ENCODE results near the gene ROBO2. TPM values are rescaled to one million over a fixed set of nuclear protein-coding genes. Genes with fewer than 3 reads are reported as not detected.
A peak's percentile ranks its signal among the peaks of the same experiment; 100 is the strongest.

Gene ROBO2
- polyA plus RNA-seq, 10 donors, result 3.3 to 21.8 (median 5.6) TPM

GRCh38 chr3:77254967-77255831 is 215.3 kb downstream of the ROBO2 start:
- DNase-seq, result peak; percentile 39 to 75 (median 70)

GRCh38 chr3:77256584-77257503 is 216.9 kb downstream of the ROBO2 start:
- DNase-seq, result no peak

- no peak for DNase-seq
These were observed 219.8 kb downstream of the ROBO2 start for GRCh38 chr3:77259694-77260093.

- DNase-seq, result peak in 2 of 3 donors; percentile 37 to 67
These were observed 222.5 kb downstream of the ROBO2 start for GRCh38 chr3:77262361-77262760.

- no peak for DNase-seq
These were observed 227.7 kb downstream of the ROBO2 start for GRCh38 chr3:77267589-77267988.

- DNase-seq, result peak in 2 of 3 donors; percentile 15 to 29
These were observed 231.4 kb downstream of the ROBO2 start for GRCh38 chr3:77271306-77271705.

- DNase-seq, result no peak
These were observed 231.8 kb downstream of the ROBO2 start for GRCh38 chr3:77271711-77272110.

- no peak for DNase-seq
These were observed 239.4 kb downstream of the ROBO2 start for GRCh38 chr3:77279276-77279675.

- no peak for DNase-seq
These were observed 241.8 kb downstream of the ROBO2 start for GRCh38 chr3:77281721-77282120.

- no peak for DNase-seq
These were observed 243.2 kb downstream of the ROBO2 start for GRCh38 chr3:77283108-77283507.

GRCh38 chr3:77288348-77288747 is 248.4 kb downstream of the ROBO2 start:
- DNase-seq, result no peak

- no peak for DNase-seq
These were observed 256.6 kb downstream of the ROBO2 start for GRCh38 chr3:77296527-77296926.

- no peak for DNase-seq
These were observed 258.5 kb downstream of the ROBO2 start for GRCh38 chr3:77298417-77298816.

- DNase-seq, result no peak
These were observed 264.2 kb downstream of the ROBO2 start for GRCh38 chr3:77303955-77304699.

GRCh38 chr3:77304700-77305021 is 264.8 kb downstream of the ROBO2 start:
- DNase-seq, result no peak

- DNase-seq, result no peak
These were observed 269.6 kb downstream of the ROBO2 start for GRCh38 chr3:77309460-77309859.

- DNase-seq, result no peak
These were observed 273.9 kb downstream of the ROBO2 start for GRCh38 chr3:77313843-77314242.

GRCh38 chr3:77319711-77320110 is 279.8 kb downstream of the ROBO2 start:
- DNase-seq, result no peak

GRCh38 chr3:77320514-77320913 is 280.6 kb downstream of the ROBO2 start:
- DNase-seq, result peak in 2 of 3 donors; percentile 24 to 48

GRCh38 chr3:77321646-77322045 is 281.7 kb downstream of the ROBO2 start:
- no peak for DNase-seq

- no peak for DNase-seq
These were observed 283.7 kb downstream of the ROBO2 start for GRCh38 chr3:77323626-77324025.

- no peak for DNase-seq
These were observed 284.2 kb downstream of the ROBO2 start for GRCh38 chr3:77324105-77324504.
